Thyroid gland (tissue), 4 donors: ENCODE measurements around the gene GSG1L.

ENCODE experiments used
- POLR2A ChIP-seq, 2 donors: fragments of 450-650 bp; IDR thresholded peaks; one replicate each; pipeline ENCODE4 v1.6.1; 2017; ENCODE audit warnings: antibody characterized with exemption in 2 of 2, mild to moderate bottlenecking in 2 of 2, moderate library complexity in 1 of 2
- TF ChIP-seq, protein P1 (sequence below), 6 experiments: fragments of 200-600 bp in 3 of 6; fragments of 450-650 bp in 3 of 6; sonication (generic) in 3 of 6; IDR thresholded peaks; one replicate each; pipeline ENCODE4 v1.5.1; 2016 to 2019; ENCODE audit warnings: antibody characterized with exemption in 6 of 6, mild to moderate bottlenecking in 2 of 6, inconsistent platforms in 1 of 6, moderate library complexity in 1 of 6

DNA sequence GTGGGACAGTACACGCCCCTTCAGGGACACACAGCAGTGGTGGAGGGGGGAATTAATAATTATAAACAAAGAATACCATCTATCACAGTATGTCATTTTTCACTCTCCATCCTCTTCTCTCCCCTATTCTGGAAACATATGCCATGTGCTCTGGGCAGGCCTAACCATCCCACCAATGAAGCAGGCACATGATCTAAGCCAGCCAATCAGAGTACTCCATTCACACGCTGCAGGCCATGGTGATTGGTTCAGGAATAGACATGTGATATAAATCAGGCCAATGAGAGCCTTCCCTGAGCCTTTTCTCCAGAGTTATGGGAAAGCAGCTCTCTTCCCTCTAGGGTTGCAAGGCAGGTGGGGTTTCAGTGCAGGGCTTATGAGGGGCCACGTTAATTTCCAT, 36.5 kb downstream of the GSG1L start:
- TF ChIP-seq, protein P1, sequence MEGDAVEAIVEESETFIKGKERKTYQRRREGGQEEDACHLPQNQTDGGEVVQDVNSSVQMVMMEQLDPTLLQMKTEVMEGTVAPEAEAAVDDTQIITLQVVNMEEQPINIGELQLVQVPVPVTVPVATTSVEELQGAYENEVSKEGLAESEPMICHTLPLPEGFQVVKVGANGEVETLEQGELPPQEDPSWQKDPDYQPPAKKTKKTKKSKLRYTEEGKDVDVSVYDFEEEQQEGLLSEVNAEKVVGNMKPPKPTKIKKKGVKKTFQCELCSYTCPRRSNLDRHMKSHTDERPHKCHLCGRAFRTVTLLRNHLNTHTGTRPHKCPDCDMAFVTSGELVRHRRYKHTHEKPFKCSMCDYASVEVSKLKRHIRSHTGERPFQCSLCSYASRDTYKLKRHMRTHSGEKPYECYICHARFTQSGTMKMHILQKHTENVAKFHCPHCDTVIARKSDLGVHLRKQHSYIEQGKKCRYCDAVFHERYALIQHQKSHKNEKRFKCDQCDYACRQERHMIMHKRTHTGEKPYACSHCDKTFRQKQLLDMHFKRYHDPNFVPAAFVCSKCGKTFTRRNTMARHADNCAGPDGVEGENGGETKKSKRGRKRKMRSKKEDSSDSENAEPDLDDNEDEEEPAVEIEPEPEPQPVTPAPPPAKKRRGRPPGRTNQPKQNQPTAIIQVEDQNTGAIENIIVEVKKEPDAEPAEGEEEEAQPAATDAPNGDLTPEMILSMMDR (IDR thresholded peaks at IDR 0.05), result no peak
- TF ChIP-seq POLR2A (IDR thresholded peaks at IDR 0.05), result no peak
